Spleen (tissue), 11 donors: ENCODE results near the gene SLC9A4. TPM values are rescaled to one million over a fixed set of nuclear protein-coding genes. Genes with fewer than 3 reads are reported as not detected.
A peak's percentile ranks its signal among the peaks of the same experiment; 100 is the strongest.

Source experiments
- DNase-seq: peaks from one replicate; pipeline ENCODE4 v3.0.0-alpha.2; 2020
- H3K27ac ChIP-seq, 8 donors: fragments of 200-600 bp; sonication (generic) in 7 of 8; 1 replicate in 4 of 8; 2 replicates in 4 of 8; pipeline versions ENCODE4 v1.5.0 to v1.8.0; 2016 to 2021; ENCODE audit warnings: inconsistent platforms in 4 of 8, mild to moderate bottlenecking in 4 of 8, moderate library complexity in 1 of 8
- H3K27me3 ChIP-seq, 7 donors: fragments of 200-600 bp; sonication (generic) in 6 of 7; replicated peaks in 1 of 7; 1 replicate in 4 of 7; 2 replicates in 3 of 7; pipeline versions ENCODE4 v1.5.0 to v1.8.0; 2016 to 2021; ENCODE audit warnings: inconsistent platforms in 3 of 7, mild to moderate bottlenecking in 1 of 7
- H3K36me3 ChIP-seq, 6 donors: fragments of 200-600 bp; sonication (generic) in 5 of 6; 1 replicate in 4 of 6; 2 replicates in 2 of 6; pipeline versions ENCODE4 v1.5.0 to v1.8.0; 2016 to 2021; ENCODE audit warnings: inconsistent platforms in 2 of 6
- H3K4me1 ChIP-seq, 6 donors: fragments of 200-600 bp; sonication (generic) in 5 of 6; 1 replicate in 3 of 6; 2 replicates in 3 of 6; pipeline versions ENCODE4 v1.5.0 to v1.8.0; 2016 to 2021; ENCODE audit warnings: inconsistent platforms in 3 of 6
- H3K4me3 ChIP-seq, 8 donors: fragments of 200-600 bp; sonication (generic) in 7 of 8; 1 replicate in 4 of 8; 2 replicates in 4 of 8; pipeline versions ENCODE4 v1.5.0 to v1.8.0; 2016 to 2021; ENCODE audit warnings: inconsistent platforms in 4 of 8, mild to moderate bottlenecking in 4 of 8, moderate library complexity in 2 of 8
- H3K9me3 ChIP-seq, 8 donors: fragments of 200-600 bp; sonication (generic) in 7 of 8; 1 replicate in 4 of 8; 2 replicates in 4 of 8; pipeline versions ENCODE4 v1.5.0 to v1.8.0; 2016 to 2021; ENCODE audit warnings: inconsistent platforms in 4 of 8
- CTCF ChIP-seq, 11 experiments: fragments of 200-600 bp in 7 of 11; fragments of 450-650 bp in 4 of 11; sonication (generic) in 4 of 11; IDR thresholded peaks in 8 of 11; conservative IDR thresholded peaks in 3 of 11; 1 replicate in 7 of 11; 2 replicates in 4 of 11; pipeline versions ENCODE4 v1.4.0 to v1.8.0; 2016 to 2021; ENCODE audit warnings: antibody characterized with exemption in 11 of 11, inconsistent platforms in 4 of 11, mild to moderate bottlenecking in 1 of 11
- POLR2A ChIP-seq, 3 donors: fragments of 450-650 bp; IDR thresholded peaks; one replicate each; pipeline ENCODE4 v1.5.1; 2017; ENCODE audit warnings: antibody characterized with exemption in 3 of 3, mild to moderate bottlenecking in 1 of 3
- POLR2AphosphoS5 ChIP-seq, 3 donors: sonication (generic); formaldehyde crosslinking; IDR thresholded peaks; one replicate each; pipeline ENCODE4 v1.5.1; 2017; ENCODE audit warnings: antibody characterized with exemption in 3 of 3
- WGBS, 5 donors: extraction: QIAGEN DNeasy Blood & Tissue Kit in 3 of 5; methylation state at CpG; one replicate each; pipeline versions ENCODE4 v1.1.5 to v1.1.7; 2013 to 2018; 5-methylcytosine and 5-hydroxymethylcytosine counted together
- intact Hi-C: fragments of 100-400 bp; cut with DNase I; formaldehyde crosslinking; loops from one replicate; pipeline ENCODE4 v1.15.0; 2023; ENCODE audit warnings: low total_unique reads
- polyA plus RNA-seq, 3 donors: library from polyadenylated mRNA; stranded (reverse); fragments of 200-250 nt; gene quantifications; one replicate each; pipeline ENCODE4 v1.2.1, GENCODE V29; 2013
- total RNA-seq, 7 donors: library from RNA; depleted of rRNA in 3 of 7; stranded (reverse); fragments of >200 nt in 3 of 7; fragmentation: NEBNext Ultra II Directional in 4 of 7; extraction: Animal tissue kit (Norgen Biotek cat#: 25700) in 4 of 7; gene quantifications; one replicate each; pipeline versions ENCODE4 v1.1.0 to v1.2.1, GENCODE V29; 2016 to 2021
- donor health status: healthy with polysubstance abuse.
- donor health status: DM: no; HTN: no; CAD: no; lungs with moderate emphysema.
- donor health status: DM: no; HTN: no; CAD: no.
- donor health status: Bipolar disorder and iron deficiency.
- donor health status: healthy.
- donor health status: DM: no; HTN: no; CAD: no.
- donor health status: DM: yes; HTN: yes; CAD: no.

SLC9A4 gene
- total and polyA plus RNA-seq, 10 donors = 0.10 TPM; not detected in 9

DNA sequence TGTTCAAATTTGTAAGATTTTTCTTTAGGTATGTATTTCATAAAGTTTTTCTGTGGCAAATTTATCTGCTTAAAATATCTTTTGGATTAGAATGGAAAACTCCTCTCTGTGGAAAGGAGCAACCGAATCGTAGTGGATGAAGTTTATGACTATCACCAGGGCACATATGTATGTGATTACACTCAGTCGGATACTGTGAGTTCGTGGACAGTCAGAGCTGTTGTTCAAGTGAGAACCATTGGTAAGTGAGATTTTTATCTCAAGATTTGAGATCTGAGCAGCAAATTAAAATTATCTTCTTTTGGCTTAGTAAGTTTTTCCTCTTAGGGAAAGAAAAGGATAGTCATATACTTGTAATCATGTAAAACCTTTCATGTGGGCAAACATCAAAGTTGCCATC lies 35.9 kb upstream of the SLC9A4 start:
- intact Hi-C loops = no loop called here
- Histone ChIP-seq H3K4me1 (peaks cover 9 to 62% (median 21%) of the 10 kb centered on the region in 6 donors), H3K9me3 (no peaks in the 10 kb centered on the region), H3K27me3 (no peaks in the 10 kb centered on the region), H3K27ac (peak overlapping the region in 3 of 8 donors; percentile 63 to 84 (median 78)), H3K4me3 (no peak overlapping the region), H3K36me3 (peaks cover 0 to 32% (median 0%) of the 10 kb centered on the region in 6 donors)
- TF ChIP-seq CTCF (IDR thresholded peaks at IDR 0.05 in 8 of 11, conservative IDR thresholded peaks at IDR 0.05 in 3 of 11) = no peak
- DNase-seq = no peak
- 87 to 95% (median 89%) methylated on average over 4 of the region's 4 CpGs for WGBS, 5 donors

DNA sequence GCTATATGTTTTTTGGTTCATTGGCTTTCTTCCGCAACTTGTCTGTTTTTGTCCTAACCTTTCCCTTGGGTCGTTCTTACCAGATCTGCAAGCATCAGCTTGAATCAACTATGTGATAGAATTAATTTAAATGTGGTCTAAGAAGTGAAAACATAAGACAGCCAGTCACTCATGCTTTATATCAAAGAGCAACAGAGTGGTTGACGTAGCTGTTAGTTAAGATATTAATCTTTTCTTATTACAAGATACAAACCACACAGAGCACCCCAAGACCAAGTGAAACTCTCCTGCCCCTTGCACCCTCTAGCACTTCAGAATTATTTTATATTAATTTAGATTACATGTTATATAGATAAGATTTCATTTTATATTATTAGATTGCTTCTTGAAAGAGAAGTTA lies 34.9 kb upstream of the SLC9A4 start:
- TF ChIP-seq POLR2AphosphoS5 (IDR thresholded peaks at IDR 0.05) (no peak), CTCF (IDR thresholded peaks at IDR 0.05 in 8 of 11, conservative IDR thresholded peaks at IDR 0.05 in 3 of 11) (no peak), POLR2A (IDR thresholded peaks at IDR 0.05) (no peak)
- intact Hi-C loops = no loop called here
- DNase-seq = no peak
- WGBS, 5 donors = 66 to 88% (median 77%) methylated on average over 3 of the region's 3 CpGs
- no peaks in the 10 kb centered on the region for H3K27me3 ChIP-seq
- H3K4me3 ChIP-seq = no peak overlapping the region
- H3K9me3 ChIP-seq = no peaks in the 10 kb centered on the region
- H3K36me3 ChIP-seq = peaks cover 0 to 29% (median 0%) of the 10 kb centered on the region in 6 donors
- peak overlapping the region in 4 of 8 donors; percentile 4 to 84 (median 57) for H3K27ac ChIP-seq
- peaks cover 9 to 66% (median 25%) of the 10 kb centered on the region in 6 donors for H3K4me1 ChIP-seq

- WGBS, 5 donors = 81 to 91% (median 88%) methylated on average over 2 of the region's 2 CpGs
Measured at GRCh38 chr2:102438578-102438977, 34.4 kb upstream of the SLC9A4 start.

GRCh38 chr2:102439065-102439695 lies 33.8 kb upstream of the SLC9A4 start:
- DNase-seq = no peak
- H3K36me3 ChIP-seq = peaks cover 0 to 27% (median 0%) of the 10 kb centered on the region in 6 donors
- peaks cover 11 to 68% (median 28%) of the 10 kb centered on the region in 6 donors for H3K4me1 ChIP-seq
- TF ChIP-seq POLR2A (IDR thresholded peaks at IDR 0.05) (no peak), POLR2AphosphoS5 (IDR thresholded peaks at IDR 0.05) (no peak), CTCF (IDR thresholded peaks at IDR 0.05 in 8 of 11, conservative IDR thresholded peaks at IDR 0.05 in 3 of 11) (no peak)
- intact Hi-C loops = no loop called here
- no peaks in the 10 kb centered on the region for H3K27me3 ChIP-seq
- WGBS, 5 donors = 54 to 78% (median 60%) methylated on average over 6 of the region's 6 CpGs
- no peak overlapping the region for H3K4me3 ChIP-seq
- peak overlapping the region in 4 of 8 donors; percentile 36 to 84 (median 67) for H3K27ac ChIP-seq
- H3K9me3 ChIP-seq = no peaks in the 10 kb centered on the region

More at GRCh38 chr2:102438578-102438977, 34.4 kb upstream of the SLC9A4 start:
- intact Hi-C loops = no loop called here
- TF ChIP-seq POLR2AphosphoS5 (IDR thresholded peaks at IDR 0.05) = peak in 1 of 3 donors; percentile 48
- no peak for TF ChIP-seq POLR2A (IDR thresholded peaks at IDR 0.05)
- Histone ChIP-seq H3K4me1 (peaks cover 11 to 70% (median 28%) of the 10 kb centered on the region in 6 donors), H3K4me3 (no peak overlapping the region), H3K27me3 (no peaks in the 10 kb centered on the region), H3K9me3 (no peaks in the 10 kb centered on the region), H3K27ac (peak overlapping the region in 4 of 8 donors; percentile 36 to 84 (median 67)), H3K36me3 (peaks cover 0 to 25% (median 0%) of the 10 kb centered on the region in 6 donors)
- no peak for DNase-seq
